ENCODE results near the gene GHR. TPM values are rescaled to one million over a fixed set of nuclear protein-coding genes. Genes with fewer than 3 reads are reported as not detected.

Gene GHR
- total RNA-seq, 1 donor from 2014 or later = 3.2 TPM

DNA sequence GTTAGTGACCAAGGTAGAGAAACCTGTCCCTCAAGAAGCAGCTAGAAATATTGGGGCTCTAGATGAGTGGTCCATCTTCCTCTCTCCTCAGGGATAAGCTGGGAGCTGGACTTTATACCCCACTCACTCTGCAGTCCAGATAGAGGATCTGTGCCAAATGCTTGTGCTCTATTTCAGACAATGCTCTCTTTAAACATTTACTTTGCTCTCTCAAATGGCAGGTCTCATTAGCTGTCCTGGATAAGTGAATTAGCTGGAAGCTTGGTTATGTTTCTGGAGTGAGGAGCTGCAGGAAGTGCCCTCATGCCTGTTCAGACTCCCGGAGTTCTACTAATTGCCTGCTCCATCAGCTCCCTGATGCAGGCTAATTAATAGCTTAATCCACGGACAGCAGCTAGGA, 182.3 kb downstream of the GHR start:
- no peak for DNase-seq

DNA sequence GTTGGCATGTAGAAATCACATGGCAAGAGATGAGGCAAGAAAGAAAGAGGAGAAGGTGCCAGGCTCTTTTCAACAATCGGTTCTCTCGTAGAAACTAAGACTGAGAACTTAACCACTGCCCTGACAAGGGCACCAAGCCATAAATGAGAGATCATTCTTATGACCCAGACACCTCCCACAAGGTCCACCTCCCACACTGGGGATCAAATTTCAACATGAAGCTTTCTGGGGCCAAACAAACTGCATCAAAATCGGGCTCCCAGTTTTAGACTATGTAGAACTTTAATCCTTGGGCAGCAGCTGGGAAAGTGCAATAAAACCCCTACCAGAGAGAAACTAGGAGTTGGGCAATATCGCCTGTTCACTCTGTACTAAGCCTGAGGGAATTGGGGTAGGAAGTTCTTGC, 183.2 kb downstream of the GHR start:
- DNase-seq = no peak

DNA sequence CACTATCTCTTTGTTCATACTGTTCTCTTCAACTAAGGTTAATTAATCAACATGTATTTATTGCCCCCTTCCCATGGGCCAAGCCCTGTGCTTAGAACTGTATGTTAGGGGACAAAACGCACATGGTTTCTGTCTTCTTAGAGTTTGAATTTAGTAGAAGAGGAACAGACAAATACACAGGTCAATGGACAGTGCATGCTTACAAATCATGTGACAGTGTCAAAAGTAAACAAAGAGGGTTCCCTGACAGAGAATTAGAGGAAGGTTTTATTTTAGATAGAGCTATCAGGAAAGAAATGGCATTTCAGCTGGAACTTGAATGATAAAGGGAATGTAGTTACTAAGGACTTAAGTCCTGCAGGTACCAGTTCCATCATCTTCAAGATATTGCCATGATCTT, 188.2 kb downstream of the GHR start:
- DNase-seq = no peak

DNA sequence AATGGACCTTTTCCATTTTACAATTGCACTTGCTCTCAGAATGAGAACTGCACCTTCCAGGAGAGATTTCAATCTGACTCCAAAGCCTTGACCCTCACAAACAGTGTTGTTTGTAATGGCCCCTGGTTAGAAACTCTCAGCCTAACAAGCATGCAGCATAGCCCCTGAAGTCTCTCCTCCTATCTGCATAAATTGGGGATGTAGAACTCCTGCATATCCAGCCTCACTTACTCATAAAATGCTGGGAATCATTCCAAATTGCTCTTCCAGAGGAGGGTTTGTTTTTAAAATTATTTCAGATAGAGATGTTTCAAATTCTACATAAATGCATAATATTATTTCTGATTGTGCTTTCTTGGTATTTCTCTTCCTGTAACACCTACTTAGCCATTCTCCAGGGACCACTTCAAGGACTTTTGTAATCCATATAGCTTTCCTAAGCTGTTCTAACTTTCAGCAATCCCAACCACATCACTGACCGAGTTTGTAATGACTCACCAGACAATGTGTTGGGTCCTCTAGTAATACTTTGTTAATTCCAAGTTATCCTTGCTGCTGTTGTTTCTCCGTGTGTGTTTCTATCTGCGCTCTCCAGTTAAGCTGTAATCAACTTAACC, 189.6 kb downstream of the GHR start:
- DNase-seq = no peak

DNA sequence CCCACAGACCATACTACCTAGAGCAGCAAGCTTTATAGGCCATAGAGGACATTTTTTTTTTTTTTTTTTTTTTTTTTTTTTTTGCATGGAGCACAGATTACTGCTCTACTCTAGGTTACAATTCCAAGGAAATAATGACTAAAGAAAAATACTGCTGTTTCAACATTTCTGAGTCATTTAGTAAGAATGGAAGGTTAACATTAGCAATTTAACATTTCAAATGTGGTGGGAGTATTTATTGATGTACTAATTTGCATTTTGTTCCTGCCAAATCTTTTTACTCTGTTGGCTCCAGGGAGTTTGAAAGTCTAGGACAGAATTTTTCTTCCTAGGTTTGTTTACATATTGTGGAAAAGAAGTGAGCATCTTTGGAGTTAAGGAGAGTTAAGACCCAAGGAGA, 191.3 kb downstream of the GHR start:
- no peak for DNase-seq

DNA sequence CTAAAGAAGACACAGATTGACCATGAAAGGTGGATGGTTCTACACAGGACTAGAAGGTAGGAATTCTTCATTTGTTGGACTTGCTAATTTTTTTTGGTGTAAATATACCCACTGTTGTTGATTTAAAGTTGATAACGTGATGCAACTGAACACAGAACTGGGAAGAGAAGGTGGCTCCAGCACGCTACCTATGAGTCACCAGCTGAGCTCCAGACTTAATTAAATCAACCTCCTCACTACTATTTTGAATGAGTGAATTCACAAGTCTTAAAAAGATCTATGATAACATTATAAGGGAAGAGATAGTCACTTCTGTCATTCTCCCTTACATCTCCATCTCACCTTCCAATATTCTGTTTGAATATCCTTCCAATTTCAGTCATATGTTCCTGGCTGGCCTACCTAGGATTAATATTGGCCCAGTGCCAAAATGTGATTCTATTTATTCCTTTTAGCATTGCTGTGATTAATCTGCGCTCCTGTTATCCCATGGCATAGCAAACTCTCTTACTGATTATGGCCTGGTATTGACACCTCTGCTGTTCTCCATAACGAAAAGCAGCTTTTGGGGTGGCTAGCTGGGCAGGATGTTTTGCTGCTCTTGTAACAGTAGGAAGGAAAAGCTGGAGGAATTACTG, 197.5 kb downstream of the GHR start:
- no peak for DNase-seq

DNA sequence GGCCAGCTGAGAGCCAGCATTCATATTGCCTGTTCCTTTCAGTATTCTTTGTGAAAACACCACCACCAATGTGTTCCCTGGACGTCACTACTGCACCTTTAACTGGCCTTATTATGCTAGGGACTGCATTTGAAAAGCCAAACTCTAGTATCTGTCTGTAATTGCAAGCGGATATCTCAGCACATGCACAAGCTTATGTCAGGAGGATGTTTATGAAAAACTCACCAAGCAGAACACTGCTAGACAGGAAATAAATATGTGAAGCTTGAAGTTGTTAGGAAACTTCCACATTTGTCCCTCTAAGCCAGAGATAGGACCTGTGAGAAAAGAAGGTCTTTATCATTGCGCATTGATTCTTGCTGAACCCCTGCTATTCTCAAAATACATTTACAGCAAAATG, 198.0 kb downstream of the GHR start:
- no peak for DNase-seq

DNA sequence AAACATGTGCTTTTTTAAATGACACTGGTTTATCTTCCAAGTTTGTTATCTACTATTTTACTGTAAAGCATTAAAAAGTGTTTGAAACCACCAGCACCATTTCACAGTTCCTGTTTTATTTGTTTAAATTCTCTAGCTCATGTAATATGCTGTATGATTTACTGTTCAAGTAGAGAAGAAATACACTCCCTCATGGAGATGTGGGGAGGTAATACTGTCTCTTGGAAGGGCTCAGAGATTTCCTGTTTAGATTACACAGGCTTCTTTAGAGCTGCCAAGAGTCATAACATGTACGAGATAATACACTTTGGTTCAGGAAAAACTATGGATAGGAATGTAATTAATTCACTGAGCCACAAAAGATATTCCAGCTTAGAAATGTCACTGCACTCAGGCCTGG, 198.4 kb downstream of the GHR start:
- no peak for DNase-seq

DNA sequence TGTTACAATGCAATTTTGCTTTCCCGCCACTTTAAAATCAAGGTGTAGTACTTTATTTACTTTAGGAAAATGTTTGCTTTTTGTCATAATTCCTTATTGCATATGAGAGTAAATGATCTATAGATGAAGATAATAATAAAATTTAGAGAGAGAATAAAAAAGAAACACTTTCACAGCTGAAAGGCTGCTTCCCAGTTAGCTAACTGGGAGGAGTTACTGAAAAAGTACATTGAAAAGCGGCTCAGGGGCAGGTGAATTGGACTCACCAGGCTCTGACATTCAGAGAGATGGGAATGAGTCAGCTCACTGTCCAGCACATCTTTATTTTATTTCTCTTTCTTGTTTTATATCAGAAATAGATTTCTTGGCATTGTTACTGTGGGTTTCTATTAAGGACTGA, 201.7 kb downstream of the GHR start:
- DNase-seq = no peak

DNA sequence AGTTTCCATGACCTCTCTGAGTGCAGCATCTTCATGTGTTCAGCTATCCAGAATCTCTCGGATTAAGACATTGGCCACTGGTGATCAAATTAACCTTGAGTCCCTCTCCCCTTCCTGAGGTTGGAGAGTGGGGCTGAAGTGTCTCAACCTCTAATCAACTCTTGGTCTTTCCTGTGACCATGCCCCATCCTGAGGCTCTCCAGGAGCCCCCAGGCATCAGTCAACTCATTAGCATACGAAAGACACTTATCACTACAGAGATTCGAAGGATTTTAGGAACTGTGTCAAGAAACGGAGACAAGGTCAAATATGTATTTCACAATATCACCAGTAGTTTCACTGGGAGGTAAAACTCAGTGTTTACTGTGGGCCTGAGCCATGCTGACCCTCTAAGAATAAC, 203.2 kb downstream of the GHR start:
- no peak for DNase-seq

DNA sequence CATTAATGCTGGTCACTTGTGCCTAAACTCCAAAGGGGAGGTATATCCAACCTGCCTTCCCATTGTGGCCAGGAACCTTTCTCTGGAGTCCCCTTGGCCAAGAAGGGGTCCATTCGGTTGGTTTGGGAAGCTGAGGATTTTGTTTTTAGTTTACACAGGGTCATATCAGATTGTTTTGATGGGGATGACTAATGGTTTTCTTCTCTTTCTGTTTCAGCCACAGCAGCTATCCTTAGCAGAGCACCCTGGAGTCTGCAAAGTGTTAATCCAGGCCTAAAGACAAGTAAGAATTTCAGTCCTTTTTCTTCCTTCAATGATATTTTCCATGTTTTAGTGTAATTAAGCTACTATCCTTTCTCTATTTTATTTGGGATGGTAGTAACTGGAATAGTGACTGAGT, 205.6 kb downstream of the GHR start:
- no peak for DNase-seq

DNA sequence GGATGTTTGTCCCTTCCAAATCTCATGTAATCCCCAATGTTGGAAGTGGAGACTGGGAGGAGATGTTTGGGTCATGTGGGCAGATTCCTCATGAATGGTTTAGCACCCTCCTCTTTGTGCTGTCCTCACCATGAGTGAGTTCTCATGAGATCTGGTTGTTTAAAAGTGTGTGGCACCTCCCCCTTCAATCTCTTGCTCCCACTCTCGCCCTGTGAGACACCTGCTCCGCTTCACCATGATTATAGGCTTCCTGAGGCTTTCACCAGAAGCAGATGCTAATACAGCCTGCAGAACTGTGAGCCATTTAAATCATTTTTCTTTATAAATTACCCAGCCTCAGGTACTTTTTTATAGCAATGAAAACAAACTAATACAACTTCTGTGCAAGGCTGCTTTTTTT, 206.0 kb downstream of the GHR start:
- DNase-seq = no peak

DNA sequence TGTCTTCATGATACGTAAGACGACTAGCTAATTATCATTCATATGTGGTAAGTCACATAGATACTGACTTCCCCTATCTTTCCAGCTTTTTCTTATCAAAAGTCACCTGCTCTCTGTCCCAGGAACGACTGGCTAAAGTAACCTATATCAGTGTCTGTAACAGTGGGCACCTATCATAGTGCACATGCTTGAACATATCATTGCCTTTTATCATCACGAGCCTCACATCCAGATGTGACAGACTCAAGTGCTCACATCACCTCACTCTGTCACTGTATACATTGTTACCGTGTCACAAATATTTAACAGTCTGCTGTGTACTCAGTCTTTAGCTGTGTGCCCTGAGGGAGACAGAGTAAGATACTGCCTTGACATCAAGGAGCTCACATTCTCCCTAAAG, 208.0 kb downstream of the GHR start:
- DNase-seq = no peak

DNA sequence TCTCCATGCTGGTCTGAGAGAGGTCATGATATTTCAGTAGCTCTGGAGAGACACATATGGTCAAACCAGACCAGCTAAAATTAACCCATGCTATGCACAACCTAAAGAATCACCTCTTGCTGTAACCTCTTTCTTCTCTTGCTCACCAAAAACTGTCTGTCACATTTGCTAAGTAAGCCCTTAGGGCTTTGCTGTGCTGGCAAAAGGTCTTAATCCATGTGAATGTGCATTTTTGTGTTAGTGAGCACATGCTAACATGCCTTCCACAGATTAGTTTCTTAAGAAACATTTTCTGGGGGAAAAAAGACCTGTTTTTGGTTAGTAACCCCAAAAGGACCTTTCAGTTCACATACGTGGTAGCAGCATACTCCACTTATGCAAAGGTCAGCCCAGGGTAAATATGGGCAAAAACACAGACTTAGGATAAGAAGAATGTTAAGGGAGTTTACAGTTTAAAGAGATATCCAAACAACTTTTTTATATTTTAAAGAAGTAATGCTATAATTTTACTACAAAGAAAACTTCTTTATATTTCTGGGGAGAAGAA, 209.2 kb downstream of the GHR start:
- DNase-seq = no peak

DNA sequence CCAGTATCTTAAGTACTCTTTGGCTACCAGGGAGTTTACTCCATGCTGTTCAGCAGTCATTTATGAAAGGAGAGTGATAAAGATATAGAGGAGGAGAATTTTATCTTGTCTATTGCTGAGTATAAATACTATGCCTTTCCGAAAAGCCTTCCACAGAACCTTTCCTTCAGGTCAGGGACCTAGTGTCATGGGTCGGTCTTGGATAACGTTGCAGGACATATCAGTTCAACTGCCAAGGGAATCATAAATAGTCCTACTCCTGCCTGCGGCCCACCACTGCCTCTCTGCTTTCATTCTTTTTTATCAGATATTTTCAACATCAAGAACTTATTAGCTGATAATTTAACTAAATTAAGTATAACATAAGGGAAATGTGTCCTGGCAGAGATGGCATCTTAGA, 211.3 kb downstream of the GHR start:
- DNase-seq = no peak

DNA sequence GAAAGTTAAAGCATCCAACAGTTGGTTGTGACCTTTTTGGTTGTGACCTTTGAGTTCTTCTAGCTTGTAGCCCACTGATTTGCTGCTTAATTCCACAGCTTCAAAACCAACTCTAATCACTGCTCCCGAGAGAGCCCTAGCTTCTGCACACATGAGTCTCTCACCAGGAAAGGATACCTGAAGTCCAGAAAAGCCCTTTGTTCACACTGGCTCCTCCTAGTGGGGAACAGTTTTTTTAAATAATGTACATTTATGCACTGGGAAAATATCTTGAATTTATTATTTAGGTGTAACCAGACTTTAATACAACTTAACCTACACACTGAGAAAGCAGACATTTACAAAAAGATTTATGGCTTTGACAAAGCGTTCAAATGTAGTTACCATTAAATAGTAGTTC, 213.2 kb downstream of the GHR start:
- DNase-seq = peak; percentile 13

DNA sequence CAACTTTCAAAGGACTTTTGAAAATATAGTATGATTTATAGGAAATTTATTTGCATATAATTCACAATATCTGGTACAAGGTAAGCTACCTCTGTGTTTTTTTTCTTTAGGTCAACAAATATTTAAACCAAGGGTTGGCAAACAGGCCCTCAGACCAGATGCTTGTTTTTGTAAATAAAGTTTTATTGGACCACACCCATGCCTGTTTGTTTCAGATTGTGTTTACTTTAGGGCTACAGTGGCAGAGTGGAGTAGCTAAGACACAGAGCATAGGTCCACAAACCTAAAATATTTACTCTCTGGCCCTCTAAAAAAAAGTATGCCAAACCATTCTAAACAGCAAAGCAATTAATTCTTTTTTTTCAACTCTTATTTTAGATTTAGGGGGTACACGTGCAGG, 213.7 kb downstream of the GHR start:
- DNase-seq = no peak

DNA sequence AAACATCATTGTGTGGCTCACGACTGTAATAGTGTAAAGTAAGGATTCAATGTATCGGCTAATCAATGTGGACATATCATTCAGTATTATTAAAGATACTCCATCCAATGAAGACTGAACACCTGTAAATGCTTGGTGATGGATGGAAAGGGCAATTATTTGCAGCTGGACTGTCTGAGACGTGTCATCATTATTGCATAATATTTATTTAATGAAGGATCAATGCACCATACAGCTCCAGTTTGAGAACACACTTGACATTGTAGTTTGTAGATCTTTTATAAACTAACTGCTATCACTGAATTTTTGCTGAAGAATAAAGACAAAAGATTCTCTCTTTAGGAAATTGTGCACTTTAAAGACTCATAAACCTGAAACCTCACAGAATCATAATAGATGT, 215.7 kb downstream of the GHR start:
- no peak for DNase-seq

DNA sequence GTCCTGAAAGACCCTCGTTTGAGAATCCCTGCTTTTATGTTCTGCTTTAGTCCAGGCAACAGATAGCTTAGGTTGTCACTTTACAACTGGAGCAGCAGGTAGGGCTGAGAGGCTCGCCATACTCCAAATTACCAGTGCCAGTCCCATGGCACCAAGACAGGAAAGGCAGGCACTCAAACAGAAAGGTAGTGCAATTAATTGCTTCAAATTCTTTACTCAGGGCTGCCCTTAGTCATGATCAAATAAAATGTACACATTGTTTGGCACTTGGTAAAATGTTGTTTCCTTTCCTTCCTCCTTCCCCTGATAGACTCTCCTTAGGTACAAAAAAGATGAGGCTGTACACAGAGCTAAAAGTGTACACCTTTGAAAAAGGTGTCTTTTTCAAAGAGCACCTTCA, 217.6 kb downstream of the GHR start:
- DNase-seq = no peak

DNA sequence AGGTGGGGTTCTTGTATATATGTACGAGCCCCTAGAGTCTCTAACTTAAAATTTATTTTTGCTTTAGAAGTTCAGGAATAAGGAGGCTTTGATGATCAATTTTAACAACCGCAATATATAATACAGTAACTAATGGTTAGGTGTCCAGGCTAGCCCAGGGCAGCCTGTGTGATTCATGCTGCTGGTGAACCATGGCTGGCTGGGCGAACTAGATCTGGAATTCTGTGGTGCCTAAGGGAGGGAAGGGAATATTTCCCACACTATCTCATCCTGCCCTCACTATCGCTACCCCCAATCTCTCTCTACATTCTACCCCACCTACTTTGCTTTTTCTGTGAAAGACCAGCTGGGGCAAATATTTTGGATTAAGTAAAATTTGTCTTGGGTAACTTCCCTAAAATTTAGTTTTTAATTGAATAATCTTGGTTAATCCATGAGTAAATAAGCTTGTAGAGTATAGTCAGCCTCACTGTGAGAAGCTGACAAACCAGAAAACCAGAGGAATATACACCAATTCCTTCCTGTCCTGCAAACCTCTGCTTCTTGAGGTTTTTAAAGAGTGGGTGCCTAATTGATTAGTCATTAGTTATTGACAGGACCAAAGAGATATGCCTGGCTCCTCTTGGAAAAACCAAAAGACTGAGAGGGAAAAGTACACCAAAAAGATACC, 218.2 kb downstream of the GHR start:
- DNase-seq = no peak

DNA sequence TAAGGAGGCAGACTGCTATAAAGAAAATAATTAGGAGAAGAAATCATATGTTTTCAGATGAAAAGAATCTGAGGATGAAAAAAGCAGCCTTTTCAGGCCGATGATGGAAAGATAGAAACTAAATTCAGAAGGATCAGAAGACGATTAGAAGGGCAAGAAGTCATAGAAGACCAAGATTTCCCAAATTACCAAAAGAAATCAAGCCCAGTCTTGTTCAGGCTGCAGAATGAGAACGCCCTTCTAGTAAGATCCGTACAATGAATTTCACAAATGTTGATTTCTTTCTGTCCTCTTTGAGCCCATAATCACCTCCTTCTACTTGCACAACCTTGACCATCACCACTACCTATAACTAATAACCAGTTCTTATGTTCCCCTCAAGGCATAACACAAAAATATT, 218.8 kb downstream of the GHR start:
- DNase-seq = no peak

DNA sequence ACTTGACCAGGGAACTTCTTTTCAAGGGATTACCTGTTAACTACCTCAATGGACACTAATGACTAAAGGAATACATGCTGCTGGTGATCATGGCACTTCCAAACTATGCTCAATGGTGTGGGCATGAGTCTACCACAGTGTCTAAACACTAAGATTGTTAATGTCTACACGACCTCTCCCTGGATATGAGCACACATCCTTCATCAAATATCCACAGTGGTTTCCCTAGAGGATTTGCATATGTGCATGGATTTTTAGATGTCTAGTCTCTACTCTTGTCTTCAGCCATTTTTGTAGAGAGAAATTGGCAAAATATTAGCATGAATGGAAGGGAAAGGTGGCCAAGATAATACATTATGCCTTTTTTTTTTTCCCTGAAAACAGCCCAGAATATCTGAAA, 220.1 kb downstream of the GHR start:
- no peak for DNase-seq

DNA sequence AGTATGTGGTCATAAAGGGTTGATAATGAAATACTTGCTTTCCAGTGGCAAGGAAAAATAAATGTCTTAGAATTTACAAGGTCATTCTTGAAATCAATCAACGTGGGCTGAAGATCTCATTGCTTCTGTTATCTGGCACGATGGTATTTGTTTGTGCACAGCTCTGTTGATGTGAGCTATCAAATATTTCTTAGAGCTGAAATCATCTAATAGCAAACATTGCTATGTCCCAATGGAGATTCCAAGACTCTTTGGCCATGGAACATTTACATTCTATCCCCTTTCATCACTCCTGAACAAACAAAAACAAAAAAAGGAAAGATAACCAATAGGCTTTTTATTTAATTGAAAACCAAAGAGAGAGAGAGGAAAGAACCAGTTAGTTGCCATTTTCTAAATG, 221.9 kb downstream of the GHR start:
- DNase-seq = no peak

DNA sequence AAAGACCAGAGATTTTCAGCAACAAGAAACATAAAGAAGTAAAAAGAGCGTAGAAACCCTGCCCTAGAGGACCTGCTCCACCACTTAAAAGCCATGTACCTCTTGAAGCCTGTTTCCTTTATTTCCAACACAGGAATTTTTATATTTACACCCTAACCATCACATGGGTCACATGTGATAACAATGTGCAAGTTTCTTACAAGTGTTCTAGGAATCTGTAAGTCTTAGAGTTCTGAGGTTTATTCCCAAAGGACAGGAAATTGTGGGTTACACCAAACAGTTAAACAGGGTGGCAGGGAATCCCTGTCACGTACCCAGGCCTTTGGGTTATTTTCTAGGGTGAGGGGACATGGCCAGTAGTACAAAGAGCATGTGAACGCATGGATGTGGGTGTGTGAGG, 224.8 kb downstream of the GHR start:
- no peak for DNase-seq

Measured in dermis blood vessel endothelial cell (primary cell).